Retinal pigment epithelial cell (primary cell): ENCODE data around the gene SLC6A19.

Experiments
- DNase-seq: peaks from one replicate; pipeline ENCODE4 v3.0.0-alpha.2; 2010; ENCODE audit warnings: low read depth
- H3K4me3 ChIP-seq: 2 replicates; pipeline ENCODE4 v1.5.1; 2011; ENCODE audit warnings: mild to moderate bottlenecking, low read length, control low read depth, moderate library complexity
- CTCF ChIP-seq: conservative IDR thresholded peaks from 2 replicates; pipeline ENCODE4 v1.5.1; 2011; ENCODE audit warnings: low read depth, low read length, control low read depth, inconsistent platforms

SLC6A19 gene

GRCh38 chr5:1220351-1220750, 19.0 kb downstream of the SLC6A19 start:
- H3K4me3 ChIP-seq = no peak overlapping the region
- DNase-seq = no peak
- TF ChIP-seq CTCF = no peak

DNA sequence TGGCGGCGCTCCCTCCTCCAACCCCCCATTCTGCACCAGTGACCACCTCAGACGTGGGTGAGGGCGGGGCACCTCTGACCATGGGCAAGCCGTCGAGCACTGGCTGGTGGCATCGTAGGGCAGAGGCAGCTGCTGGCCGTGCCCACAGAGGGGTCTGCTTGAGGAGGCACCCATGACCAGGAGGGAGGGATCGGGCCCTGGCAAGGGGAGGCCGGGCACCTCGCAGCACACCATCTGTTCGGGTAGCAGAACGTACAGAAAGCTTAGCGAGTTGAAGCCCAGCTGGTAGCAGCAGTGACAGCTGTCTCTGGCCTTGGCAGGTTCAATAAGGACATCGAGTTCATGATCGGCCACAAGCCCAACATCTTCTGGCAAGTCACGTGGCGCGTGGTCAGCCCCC, 19.4 kb downstream of the SLC6A19 start:
- no peak for TF ChIP-seq CTCF
- DNase-seq = no peak
- no peak overlapping the region for H3K4me3 ChIP-seq

DNA sequence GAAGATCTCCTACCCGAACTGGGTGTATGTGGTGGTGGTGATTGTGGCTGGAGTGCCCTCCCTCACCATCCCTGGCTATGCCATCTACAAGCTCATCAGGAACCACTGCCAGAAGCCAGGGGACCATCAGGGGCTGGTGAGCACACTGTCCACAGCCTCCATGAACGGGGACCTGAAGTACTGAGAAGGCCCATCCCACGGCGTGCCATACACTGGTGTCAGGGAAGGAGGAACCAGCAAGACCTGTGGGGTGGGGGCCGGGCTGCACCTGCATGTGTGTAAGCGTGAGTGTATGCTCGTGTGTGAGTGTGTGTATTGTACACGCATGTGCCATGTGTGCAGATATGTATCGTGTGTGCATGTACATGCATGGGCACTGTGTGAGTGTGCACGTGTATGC, 20.3 kb downstream of the SLC6A19 start:
- H3K4me3 ChIP-seq = no peak overlapping the region
- DNase-seq = no peak
- TF ChIP-seq CTCF = no peak

DNA sequence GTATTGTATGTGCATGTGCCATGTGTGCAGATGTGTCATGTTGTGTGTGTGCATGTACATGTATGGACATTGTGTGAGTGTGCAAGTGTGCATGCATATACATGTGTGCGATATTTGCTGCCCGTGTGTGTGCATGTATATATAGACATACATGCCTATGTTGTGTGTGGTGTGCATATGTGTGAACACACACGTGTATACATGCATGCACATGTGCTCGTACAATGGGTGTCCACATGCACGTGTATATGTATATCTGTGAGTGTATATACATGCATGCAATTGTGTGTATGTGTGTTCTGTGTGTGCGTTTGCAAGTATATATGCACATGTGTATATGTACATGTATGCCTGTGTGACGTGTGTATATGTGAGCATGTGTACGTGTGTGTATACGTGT, 20.8 kb downstream of the SLC6A19 start:
- no peak overlapping the region for H3K4me3 ChIP-seq
- no peak for TF ChIP-seq CTCF
- DNase-seq = no peak

GRCh38 chr5:1222621-1223277, 21.4 kb downstream of the SLC6A19 start:
- DNase-seq = no peak
- no peak overlapping the region for H3K4me3 ChIP-seq
- no peak for TF ChIP-seq CTCF

DNA sequence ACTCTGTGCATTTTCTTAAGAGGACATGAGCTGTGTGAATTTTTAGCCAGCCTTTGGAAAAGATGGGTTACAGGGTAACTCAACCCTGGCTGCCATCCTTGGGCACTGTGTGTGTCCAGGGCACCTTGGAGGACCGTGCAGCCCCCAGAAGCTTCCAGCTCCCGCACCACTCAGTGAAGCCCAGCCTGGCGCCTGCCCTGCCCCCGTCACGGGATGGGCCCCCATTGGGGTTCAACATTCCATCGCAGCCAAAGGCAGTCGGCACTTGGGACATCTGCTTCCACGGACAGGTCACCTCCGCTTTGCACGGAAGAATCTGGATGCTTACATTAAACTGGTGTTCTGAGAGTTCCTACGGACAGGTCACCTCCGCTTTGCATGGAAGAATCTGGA, 21.9 kb downstream of the SLC6A19 start:
- no peak for DNase-seq
- TF ChIP-seq CTCF = no peak
- H3K4me3 ChIP-seq = no peak overlapping the region

DNA sequence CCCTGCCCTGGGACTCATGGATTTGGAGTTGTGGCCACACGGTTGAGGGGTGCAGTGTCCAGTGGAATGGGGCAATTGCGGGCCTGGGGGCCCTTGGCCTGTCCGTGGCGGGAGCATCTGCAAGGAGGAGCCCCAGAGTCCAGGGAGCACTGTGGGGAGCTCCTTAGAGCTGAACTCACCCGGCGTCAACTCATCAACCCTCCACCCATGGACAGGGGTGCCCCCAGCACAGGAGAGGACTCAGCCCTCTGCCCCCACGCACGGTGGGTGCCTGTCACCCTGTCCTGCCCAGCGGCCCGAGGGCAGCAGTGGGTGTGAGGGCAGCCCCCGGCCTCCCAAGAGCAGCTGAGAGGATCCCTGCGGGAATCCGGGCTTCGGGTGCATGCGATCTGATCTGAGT, 23.2 kb downstream of the SLC6A19 start:
- H3K4me3 ChIP-seq = no peak overlapping the region
- no peak for DNase-seq
- TF ChIP-seq CTCF = no peak
